Measurements from ENCODE around the gene ECPAS.
"Not testable (repeated sequence)": the region's sequence is repeated elsewhere in the genome, so short reads cannot be mapped to it uniquely, and the experiment has no call there.

The ECPAS gene

GRCh38 chr9:111483858-111484571, at the start of gene ECPAS:
Gene ECPAS, minus strand, starts transcription at chr9:111484383. Its CDS starts 11,465 bp downstream, at chr9:111472918.
- DNase-seq, result peak; percentile 87

GRCh38 chr9:111533099-111533790, 49.1 kb upstream of the ECPAS start:
- no peak for DNase-seq

GRCh38 chr9:111531716-111532115, 47.5 kb upstream of the ECPAS start:
- no peak for DNase-seq

- DNase-seq, result no peak
Observed at GRCh38 chr9:111529787-111530186, 45.6 kb upstream of the ECPAS start.

- no peak for DNase-seq
Observed at GRCh38 chr9:111527347-111527746, 43.2 kb upstream of the ECPAS start.

- DNase-seq, result peak; percentile 89
Observed at GRCh38 chr9:111525056-111525977, 41.1 kb upstream of the ECPAS start, which contains the start of gene ZNF483. Gene ZNF483, plus strand, starts transcription at chr9:111525179. Its CDS starts 2,217 bp downstream, at chr9:111527396.

GRCh38 chr9:111524731-111525055, 40.5 kb upstream of the ECPAS start:
- DNase-seq, result no peak

GRCh38 chr9:111516061-111516465, 31.9 kb upstream of the ECPAS start:
- DNase-seq, result no peak

- DNase-seq, result no peak
Observed at GRCh38 chr9:111514967-111515366, 30.8 kb upstream of the ECPAS start.

GRCh38 chr9:111511581-111511980, 27.4 kb upstream of the ECPAS start:
- not testable (repeated sequence) for DNase-seq

GRCh38 chr9:111502506-111502905, 18.3 kb upstream of the ECPAS start:
- peak; percentile 32 for DNase-seq

GRCh38 chr9:111501648-111502047, 17.5 kb upstream of the ECPAS start:
- no peak for DNase-seq

GRCh38 chr9:111501005-111501562, 16.9 kb upstream of the ECPAS start:
- no peak for DNase-seq

- DNase-seq, result not testable (repeated sequence)
Observed at GRCh38 chr9:111497196-111497595, 13.0 kb upstream of the ECPAS start.

GRCh38 chr9:111484572-111484894, 350 bp upstream of the ECPAS start:
- no peak for DNase-seq

- peak; percentile 67 for DNase-seq
Observed at GRCh38 chr9:111483439-111483857, 735 bp downstream of the ECPAS start.

- peak; percentile 81 for DNase-seq
Observed at GRCh38 chr9:111482694-111483438, 1.3 kb downstream of the ECPAS start.

- no peak for DNase-seq
Observed at GRCh38 chr9:111481885-111482636, 2.1 kb downstream of the ECPAS start.

- DNase-seq, result no peak
Observed at GRCh38 chr9:111477677-111478076, 6.5 kb downstream of the ECPAS start.

GRCh38 chr9:111475195-111475594, 9.0 kb downstream of the ECPAS start:
- no peak for DNase-seq

- no peak for DNase-seq
Observed at GRCh38 chr9:111474385-111474784, 9.8 kb downstream of the ECPAS start.
